ENCODE data around the gene ATPAF1.
"Not testable (repeated sequence)": the region's sequence is repeated elsewhere in the genome, so short reads cannot be mapped to it uniquely, and the experiment has no call there.

Gene ATPAF1

DNA sequence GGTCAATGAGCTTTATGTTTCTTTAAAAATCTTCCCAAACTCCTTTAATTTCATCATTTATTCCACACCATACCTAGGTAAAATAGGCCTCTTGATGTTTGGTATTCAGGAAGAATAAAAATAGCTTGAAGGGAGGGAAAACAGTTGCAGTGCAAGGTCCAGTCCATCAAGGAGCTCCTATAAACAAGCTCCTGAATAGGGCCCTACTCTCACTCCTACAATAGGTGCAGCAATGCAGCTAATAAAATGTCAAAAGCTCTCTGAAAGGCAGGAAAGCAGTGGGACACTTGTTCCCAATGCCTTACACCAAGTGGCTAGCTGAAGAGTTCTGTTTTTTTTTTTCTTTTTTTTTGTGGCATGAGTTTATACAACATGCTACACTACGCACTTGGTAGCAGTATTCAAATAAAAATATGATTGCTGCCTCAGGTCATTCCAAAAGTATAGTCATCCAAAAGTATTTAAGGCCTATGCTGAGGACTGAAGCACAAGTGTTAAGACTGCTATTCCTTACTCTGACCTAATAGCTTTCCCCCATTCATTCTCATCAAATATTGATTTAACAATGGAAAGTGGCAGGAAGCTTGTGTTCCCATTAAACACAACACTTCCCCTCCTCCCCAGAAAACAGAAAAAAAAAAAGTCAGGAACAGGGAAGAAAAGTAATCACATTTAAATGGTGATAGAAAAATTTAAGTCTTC, 13.3 kb upstream of the ATPAF1 start:
- DNase-seq (ENCODE audit: low read depth), result no peak

DNA sequence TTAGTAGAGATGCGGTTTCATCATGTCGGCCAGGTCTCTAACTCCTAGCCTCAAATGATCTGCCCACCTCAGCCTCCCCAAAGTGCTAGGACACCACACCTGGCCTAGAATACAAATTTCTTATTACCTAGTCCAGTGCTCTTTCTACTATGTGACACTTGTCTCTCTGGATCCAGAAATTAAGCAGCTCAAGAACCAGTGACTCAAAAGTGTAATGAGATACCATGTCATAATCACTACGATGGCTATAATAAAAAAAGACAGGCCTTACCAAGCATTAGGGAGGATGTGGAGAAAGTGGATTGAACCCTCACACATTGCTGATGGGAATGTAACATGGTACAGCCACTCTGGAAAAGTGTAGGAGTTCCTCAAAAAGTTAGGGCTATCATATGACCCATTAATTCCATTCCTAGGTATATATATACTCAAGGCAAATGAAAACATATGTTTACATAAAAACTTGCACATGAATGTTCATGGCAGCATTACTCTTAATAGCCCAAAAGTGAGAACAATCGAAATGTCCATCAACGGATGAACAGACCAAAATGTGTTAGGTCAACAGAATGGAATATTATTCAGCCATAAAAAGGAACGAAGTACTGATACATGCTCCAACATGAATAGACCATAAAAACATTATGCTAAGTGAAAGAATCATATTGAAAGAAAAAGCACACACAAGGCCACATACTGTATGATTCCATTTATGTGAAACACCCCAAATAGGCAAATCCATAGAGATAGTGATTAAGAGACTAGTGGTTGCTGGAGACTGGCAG, 11.8 kb upstream of the ATPAF1 start:
- DNase-seq (ENCODE audit: low read depth), result no peak

DNA sequence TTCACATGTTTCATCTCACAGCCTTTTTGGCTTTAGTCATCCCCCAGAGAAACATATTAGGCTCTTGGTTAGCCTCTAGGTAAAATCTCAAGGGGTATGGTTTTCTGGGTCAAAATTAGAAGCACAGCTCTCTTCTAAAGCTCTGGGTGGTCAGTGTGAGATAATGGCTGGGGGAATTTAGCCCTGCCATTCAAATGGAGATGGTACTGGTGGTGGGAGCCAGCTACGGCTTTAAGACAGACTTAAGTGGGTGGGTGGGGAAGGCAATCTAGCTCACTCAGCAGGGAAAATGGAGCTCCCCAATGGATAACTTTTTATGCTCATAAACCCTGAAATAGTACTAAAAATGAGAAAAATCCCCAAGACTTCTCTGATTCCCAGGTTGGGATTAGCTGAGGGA, 9.2 kb upstream of the ATPAF1 start:
- no peak for DNase-seq (ENCODE audit: low read depth)

DNA sequence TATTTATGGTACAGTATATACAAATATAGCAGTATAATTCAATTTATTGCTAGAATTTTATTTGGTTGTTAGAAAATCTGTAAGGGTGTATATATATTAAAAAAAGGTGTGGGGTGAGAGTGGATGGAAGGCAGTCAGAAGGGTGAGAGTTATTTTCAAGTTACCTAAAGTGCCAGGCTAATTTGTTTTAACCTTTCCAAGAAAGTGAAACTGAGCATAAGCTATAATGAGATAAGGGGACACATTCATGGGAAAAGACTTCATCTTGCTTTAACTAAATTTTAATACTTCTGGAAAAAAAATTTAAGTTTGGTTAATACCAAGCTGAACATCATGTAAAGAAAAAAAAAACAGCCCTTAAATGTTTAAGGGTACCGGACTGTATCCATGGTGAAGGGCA, 8.4 kb upstream of the ATPAF1 start:
- DNase-seq (ENCODE audit: low read depth), result no peak

DNA sequence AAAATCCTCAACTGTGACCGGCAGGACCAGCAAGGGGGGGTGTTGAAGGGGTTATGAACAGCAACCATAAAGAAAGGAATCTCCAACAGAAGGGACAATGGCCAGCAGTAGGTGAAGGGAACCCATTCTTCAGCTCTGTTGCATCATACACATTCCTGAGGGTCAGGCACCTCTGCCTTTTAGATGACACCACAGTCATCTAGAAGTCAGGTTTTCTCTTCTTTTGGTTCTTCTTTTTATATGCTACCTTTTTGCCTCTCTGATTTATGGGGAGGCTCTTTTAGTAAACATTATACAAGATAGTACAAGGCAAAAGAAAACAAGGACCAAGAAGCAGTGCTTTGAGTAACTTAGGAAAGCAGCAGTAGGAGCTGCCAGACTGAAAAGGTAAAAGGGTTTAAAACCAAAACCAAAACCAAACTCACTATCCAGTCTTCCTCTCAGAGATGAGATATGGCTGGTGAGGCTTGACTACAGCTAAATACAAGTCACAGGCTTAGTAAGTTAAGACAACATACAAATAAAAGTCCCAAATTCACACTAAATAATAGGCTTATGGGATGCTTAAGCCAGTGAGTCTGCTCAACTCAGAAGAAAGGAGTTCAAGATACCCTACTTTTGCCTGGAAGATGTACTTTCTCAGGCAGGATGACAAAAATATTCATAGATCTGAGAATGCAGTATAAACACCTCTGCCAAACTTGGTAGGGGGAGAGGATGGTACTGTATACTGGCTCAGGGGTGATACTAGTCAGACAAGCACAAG, 7.6 kb upstream of the ATPAF1 start:
- no peak for DNase-seq (ENCODE audit: low read depth)

DNA sequence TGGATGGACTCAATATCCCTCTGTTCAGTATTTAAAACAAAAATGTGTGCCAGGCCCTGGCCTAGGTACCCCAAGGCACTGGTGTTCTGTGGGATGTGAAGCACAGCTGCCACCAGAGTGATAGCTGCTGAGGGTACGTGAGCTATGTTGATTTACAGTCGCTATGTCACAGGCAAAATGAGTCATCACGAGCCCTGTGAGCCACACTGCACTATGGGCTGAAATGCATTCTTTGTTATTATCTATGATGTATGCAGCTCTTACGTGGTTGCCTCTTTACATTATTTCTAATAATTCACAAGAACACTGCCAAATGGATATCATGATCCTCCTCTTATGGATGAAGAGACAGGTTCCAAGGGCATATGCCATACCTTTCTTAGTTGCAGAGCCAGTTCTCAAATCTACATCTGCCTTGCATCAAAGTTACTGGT, 5.6 kb upstream of the ATPAF1 start:
- DNase-seq (ENCODE audit: low read depth), result no peak

DNA sequence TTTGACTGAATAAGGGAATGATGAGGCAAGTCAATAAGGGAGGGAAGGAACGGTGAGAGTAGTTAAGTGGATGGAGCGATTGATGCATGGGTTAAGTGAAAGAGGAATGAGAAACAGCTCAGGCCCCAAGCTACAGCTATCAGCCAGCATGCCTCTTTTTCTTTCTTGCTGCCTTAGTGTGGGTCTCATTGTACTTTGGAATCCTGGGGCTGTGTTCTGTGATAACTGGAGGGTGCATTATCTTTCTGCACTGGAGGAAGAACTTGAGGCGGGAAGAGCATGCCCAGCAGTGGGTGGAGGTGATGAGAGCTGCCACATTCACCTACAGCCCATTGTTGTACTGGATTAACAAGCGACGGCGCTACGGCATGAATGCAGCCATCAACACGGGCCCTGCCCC, 4.5 kb upstream of the ATPAF1 start:
- no peak for DNase-seq (ENCODE audit: low read depth)

DNA sequence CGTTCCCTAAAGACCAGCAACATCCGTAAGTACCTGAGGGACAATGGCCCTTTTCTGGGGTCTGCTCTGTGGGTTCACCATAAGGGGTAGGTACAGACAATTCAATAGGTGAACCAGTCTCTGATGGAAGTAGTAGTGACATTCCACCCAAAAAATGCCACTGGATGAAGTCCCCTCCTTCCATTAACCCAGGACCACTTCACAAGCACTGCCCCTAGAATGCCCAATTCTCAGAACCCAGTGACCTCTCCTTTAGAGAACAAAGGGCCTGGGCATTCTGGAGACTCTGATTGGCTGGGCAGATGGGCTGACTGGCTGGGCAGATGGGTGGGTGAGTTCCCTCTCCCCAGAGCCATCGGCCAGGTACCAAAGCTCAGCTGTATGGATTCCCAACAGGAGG, 3.4 kb upstream of the ATPAF1 start, which contains the start of gene TEX38:
Gene TEX38 (plus strand): TSS at position 301 of the 400 bp plus-strand sequence. CDS start 81 bp downstream, at position 382.
- no peak for DNase-seq (ENCODE audit: low read depth)

DNA sequence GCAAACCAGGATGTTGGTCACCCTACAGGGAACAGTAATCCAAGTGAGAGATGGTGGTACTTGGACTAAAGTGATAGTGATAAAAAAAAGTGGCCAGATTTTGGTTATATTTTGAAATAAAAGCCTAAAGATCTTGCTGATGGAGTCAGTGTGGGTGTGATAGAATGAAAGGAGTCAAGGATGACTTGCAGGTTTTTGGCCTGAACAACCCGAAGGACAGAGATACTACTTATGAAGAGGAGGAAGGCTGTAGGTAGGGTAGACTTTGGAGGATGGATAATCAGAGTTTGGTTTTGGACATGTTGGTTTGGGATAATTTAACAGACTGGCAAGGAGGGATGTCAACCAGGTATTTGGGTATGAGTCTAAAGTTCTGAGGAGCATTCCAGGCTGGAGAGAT, 2.0 kb upstream of the ATPAF1 start:
- no peak for DNase-seq (ENCODE audit: low read depth)

DNA sequence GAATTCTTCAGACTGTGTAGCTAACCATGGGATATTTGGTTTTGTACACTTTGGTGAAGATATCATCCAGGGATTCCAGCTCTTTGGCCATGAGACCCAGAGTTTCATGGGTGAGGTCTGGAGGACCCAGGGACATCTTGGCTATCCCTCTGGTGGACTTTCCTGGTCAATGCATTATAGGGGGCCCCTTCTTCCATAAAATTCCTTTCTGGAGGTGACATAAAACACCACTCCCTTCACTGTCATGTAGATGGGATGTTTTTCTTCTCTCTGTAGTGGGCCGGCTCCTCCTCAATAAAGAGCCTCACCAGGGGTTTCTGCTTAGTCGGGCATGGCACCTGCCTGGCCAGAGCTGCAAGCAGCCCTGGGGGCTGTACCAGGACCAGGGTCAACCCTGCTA, 2.2 kb downstream of the ATPAF1 start:
- no peak for DNase-seq (ENCODE audit: low read depth)

DNA sequence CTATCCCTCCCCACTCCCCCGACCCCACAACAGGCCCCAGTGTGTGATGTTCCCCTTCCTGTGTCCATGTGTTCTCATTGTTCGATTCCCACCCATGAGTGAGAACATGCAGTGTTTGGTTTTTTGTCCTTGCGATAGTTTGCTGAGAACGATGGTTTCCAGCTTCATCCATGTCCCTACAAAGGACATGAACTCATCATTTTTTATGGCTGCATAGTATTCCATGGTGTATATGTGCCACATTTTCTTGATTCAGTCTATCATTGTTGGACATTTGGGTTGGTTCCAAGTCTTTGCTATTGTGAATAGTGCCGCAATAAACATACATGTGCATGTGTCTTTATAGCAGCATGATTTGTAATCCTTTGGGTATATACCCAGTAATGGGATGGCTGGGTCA, 5.2 kb downstream of the ATPAF1 start:
- not testable (repeated sequence) for DNase-seq (ENCODE audit: low read depth)

DNA sequence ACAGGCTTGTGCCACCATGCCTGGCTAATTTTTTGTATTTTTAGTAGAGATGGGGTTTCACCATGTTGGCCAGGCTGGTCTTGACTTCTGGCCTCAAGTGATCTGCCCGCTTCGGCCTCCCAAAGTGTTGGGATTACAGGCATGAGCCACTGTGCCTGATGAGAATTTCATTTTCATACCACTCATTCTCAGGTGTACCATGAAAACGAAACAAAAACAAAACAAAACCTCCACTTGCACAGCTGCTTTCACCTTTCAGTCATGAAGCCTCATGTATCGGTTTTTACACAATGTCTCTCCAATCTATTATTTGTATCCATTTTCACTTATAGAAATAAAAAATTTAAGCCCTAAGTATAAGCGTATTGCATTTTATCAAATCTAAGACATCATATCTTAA, 8.0 kb downstream of the ATPAF1 start:
- DNase-seq (ENCODE audit: low read depth), result not testable (repeated sequence)

DNA sequence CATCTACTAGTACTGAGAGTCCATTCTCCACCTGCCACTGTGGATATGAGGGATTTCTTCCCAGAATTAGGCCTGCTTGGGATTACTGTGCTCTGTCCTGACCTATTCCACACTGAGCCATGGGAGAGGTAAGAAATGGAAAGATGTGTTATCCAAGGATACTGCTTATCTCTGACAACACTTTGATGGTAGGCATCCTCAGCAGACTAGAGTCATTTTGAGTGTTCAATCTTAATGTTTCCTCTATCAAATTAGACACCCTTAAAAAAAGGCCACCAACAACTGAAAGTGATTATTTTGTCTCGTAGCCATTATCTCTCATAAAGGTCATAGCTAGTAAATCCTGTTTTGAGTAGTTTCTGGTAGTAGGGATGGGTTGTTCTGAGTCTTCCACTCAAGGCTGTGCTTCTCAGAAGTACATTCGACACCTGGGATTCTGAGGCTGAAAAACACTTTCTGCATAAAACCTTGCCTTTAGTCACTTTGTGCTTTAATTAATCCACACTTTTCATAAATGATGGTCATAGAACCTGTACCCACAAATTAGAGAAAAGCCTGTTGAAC, 8.8 kb downstream of the ATPAF1 start:
- no peak for DNase-seq (ENCODE audit: low read depth)

DNA sequence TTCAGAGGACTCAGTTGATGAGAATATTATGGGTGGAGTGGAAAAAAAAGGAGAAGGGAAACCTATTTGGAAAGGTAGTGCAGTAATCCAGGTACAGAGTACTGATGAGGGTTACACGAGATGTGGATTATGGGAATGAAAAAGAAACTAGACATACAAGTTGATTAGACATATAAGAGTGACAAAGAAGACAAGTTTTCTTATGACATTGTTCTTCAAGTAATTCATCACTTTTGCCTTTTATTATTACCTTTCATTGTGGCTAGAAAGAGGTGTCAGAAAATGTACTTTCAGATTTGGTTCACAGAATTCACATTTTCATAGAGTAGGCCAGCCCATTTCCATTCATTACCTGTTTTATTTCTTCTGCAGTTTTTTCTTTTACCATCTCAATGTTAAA, 10.4 kb downstream of the ATPAF1 start:
- DNase-seq (ENCODE audit: low read depth), result no peak

DNA sequence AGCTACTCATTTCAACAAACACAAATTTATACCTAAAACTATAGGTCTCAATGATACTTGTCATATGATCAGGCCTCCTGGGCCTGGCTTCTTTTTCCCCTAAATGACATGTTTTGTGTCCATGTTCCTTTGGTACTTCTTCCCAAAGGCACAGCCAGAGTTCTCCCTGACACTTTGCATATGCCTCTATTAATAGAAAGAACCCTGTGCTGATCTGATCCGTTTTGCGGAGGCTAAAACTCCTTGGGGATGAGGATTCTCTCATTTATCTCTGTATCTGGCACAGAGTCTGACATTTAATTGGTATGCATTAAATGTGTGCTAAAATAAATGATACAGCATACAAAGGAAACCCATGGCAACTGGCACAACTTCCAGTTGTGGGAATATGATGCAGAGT, 11.5 kb downstream of the ATPAF1 start:
- DNase-seq (ENCODE audit: low read depth), result no peak

DNA sequence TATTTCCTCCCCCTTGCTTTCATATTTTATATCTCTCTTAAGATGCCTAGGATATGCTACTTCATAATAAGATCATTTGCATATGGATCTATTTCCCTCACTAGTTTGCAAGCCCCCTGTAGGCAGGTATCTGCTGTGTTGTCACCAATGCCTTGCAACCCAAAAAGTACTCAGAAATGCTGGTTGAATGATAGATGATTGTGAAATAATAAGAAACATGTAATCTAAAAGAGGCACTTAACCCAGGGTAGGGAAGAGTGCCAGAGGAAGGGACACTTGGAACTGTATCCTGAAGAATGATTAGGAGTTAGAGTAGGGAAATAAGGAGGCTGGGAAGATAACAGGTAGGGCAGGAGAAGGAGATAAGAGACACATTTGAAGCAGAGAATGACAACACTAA, 12.3 kb downstream of the ATPAF1 start:
- no peak for DNase-seq (ENCODE audit: low read depth)

DNA sequence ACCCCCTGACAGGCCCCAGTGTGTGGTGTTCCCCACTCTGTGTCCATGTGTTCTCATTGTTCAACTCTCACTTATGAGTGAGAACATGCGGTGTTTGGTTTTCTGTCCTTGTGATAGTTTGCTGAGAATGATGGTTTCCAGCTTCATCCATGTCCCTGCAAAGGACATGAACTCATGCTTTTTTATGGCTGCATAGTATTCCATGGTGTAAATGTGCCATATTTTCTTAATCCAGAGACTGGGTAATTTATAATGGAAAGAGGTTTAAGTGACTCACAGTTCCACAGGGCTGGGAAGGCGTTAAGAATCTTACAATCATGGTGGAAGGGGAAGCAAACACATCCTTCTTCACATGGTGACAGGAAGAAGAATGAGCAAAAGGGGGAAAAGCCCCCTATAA, 13.5 kb downstream of the ATPAF1 start:
- DNase-seq (ENCODE audit: low read depth), result not testable (repeated sequence)

DNA sequence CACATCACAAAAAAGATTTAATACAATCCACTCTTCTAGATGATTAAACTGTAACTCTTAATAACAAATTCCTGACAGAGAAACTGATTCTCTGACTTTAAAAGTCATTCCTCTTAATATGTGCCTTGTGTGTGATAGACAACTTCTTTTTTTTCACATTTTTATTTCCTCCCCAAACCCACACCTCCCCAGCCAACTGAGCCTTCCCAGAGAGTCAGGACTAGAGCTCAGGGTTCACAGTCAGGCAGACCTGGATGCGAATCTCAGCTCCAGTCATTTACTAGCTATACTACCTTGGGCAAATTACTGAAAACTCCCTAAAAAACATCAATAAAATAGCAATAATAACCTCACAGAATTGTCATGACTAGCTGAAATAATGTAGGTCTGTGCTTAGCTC, 14.2 kb downstream of the ATPAF1 start:
- no peak for DNase-seq (ENCODE audit: low read depth)

DNA sequence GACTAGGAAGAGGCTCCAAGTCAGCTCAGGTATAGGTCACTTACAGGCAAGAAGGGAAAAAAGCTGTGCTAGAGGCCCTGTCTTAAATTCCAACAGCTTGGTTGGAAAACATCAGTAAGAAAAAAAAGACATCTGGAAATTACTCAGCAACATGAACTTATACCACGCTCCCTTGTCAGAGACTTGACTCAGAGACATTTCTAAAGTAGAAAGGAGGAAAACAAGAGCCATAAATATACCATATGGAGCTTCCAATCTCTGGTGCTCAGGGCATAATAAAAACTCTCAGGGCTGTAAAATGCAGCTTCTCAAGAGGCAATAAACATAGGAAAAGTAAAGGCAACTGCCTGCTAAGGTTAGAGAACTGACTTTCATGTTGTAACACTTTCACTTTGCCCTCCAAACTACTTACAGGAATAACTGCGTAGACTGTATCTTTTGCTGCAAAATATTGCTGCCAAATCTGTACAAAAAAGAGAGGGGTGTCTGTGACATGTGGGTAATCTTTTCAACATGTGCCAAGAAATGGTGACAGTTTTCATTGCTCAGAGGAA, 14.7 kb downstream of the ATPAF1 start:
- DNase-seq (ENCODE audit: low read depth), result no peak

DNA sequence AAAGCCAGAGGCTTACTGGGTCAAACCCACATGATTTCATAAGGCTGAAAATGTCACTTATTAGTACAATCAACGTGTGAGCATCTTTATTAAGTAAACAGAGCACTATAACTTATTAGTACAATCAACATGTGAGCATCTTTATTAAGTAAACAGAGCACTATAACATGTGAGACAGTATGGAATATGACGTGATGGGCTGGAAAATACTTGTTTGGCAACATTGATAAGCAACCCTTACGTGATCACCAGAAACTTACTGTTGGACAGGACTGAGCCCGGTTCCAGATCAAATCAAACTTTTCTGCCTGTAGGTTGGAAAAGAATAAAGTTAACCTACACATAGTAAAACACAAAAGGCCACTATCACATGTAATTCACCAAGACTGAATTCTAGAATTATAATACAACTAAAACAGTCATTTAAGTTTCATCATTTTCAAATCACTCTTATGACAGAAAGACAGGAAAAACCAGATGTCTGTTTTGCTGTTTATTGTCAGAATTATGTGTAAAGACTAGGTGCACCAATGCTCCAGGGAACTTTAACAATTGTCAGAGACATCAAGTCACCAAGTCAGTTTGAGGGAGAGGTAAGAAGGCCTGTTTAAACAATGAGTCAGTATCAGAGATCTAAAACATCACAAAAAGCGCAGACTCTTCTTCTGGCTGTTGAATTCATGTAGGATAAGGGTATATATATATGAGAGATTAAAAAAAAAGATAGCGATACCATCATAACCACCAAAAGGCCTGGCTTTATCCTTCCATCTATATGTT, 15.7 kb downstream of the ATPAF1 start:
- no peak for DNase-seq (ENCODE audit: low read depth)

DNA sequence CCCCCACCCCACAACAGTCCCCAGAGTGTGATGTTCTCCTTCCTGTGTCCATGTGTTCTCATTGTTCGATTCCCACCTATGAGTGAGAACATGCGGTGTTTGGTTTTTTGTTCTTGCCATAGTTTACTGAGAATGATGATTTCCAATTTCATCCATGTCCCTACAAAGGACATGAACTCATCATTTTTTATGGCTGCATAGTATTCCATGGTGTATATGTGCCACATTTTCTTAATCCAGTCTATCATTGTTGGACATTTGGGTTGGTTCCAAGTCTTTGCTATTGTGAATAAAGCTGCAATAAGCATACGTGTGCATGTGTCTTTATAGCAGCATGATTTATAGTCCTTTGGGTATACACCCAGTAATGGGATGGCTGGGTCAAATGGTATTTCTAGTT, 17.0 kb downstream of the ATPAF1 start:
- not testable (repeated sequence) for DNase-seq (ENCODE audit: low read depth)
